ENCODE measurements around the gene ALLC. TPM values are rescaled to one million over a fixed set of nuclear protein-coding genes. Genes with fewer than 3 reads are reported as not detected.

Gene ALLC
- polyA plus RNA-seq, 1 of the 3 experiments (the other 2 are of a cell fraction): not detected

DNA sequence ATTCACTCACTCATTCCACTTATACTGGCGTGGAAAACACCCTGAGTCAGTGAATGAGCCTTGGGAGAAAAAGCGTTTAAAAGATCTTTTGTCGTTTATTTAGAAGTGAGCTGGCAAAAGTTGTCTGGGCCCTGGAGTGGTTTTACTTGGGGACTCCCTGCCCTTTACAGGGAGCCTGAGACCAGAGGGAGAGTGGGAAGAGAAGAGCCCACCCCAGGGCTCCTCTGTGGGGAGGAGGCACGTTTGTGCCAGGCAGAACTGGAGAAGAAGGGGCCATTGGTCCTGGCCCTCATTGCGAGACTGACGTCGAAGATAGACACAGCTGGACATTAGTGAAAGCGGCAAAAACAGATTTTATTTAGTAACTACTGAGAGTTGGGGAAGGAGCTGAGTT lies 71.1 kb downstream of the ALLC start:
- Histone ChIP-seq H3K27me3 (ENCODE audit: insufficient read depth) (no peaks in the 10 kb centered on the region), H4K20me1 (ENCODE audit: insufficient read depth) (no peaks in the 10 kb centered on the region), H3K36me3 (replicated peaks in 1 of 2; ENCODE audit: control insufficient read depth in 1 of 2, insufficient read depth in 2 of 2, low read length in 1 of 2) (no peaks in the 10 kb centered on the region), H3F3A (replicated peaks; ENCODE audit: insufficient read depth) (no peaks in the 10 kb centered on the region), H3K9ac (no peak overlapping the region), H3K27ac (ENCODE audit: low read depth in 2 of 2, low read length in 1 of 2) (no peak overlapping the region), H2AFZ (ENCODE audit: low read depth) (no peak overlapping the region), H3K4me3 (ENCODE audit: low read depth in 2 of 2, low read length in 1 of 2) (no peak overlapping the region), H3K4me2 (no peak overlapping the region), H3K9me3 (no peaks in the 10 kb centered on the region), H3K79me2 (ENCODE audit: insufficient read depth) (no peaks in the 10 kb centered on the region), H3K9me2 (no peaks in the 10 kb centered on the region), H3K4me1 (ENCODE audit: control insufficient read depth in 1 of 2, insufficient read depth in 2 of 2, low read depth in 1 of 2, low read length in 1 of 2) (peaks cover 0 to 6% of the 10 kb centered on the region in 2 experiments; a peak in 1 of 4 replicates)
- TF ChIP-seq, protein P1, sequence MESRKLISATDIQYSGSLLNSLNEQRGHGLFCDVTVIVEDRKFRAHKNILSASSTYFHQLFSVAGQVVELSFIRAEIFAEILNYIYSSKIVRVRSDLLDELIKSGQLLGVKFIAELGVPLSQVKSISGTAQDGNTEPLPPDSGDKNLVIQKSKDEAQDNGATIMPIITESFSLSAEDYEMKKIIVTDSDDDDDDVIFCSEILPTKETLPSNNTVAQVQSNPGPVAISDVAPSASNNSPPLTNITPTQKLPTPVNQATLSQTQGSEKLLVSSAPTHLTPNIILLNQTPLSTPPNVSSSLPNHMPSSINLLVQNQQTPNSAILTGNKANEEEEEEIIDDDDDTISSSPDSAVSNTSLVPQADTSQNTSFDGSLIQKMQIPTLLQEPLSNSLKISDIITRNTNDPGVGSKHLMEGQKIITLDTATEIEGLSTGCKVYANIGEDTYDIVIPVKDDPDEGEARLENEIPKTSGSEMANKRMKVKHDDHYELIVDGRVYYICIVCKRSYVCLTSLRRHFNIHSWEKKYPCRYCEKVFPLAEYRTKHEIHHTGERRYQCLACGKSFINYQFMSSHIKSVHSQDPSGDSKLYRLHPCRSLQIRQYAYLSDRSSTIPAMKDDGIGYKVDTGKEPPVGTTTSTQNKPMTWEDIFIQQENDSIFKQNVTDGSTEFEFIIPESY (IDR thresholded peaks at IDR 0.05; ENCODE audit: borderline replicate concordance, low read depth): no peak
- TF ChIP-seq, protein P2, sequence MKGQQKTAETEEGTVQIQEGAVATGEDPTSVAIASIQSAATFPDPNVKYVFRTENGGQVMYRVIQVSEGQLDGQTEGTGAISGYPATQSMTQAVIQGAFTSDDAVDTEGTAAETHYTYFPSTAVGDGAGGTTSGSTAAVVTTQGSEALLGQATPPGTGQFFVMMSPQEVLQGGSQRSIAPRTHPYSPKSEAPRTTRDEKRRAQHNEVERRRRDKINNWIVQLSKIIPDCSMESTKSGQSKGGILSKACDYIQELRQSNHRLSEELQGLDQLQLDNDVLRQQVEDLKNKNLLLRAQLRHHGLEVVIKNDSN (IDR thresholded peaks at IDR 0.05; ENCODE audit: borderline replicate concordance, low read depth): no peak
- TF ChIP-seq, protein P3, sequence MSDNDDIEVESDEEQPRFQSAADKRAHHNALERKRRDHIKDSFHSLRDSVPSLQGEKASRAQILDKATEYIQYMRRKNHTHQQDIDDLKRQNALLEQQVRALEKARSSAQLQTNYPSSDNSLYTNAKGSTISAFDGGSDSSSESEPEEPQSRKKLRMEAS (IDR thresholded peaks at IDR 0.05; ENCODE audit: low read depth): no peak
- TF ChIP-seq FOSL2 (IDR thresholded peaks at IDR 0.05; ENCODE audit: borderline replicate concordance, low read depth) (no peak), SMC3 (IDR thresholded peaks at IDR 0.05; ENCODE audit: low read depth, low read length) (no peak), EZH2phosphoT487 (IDR thresholded peaks at IDR 0.05; ENCODE audit: borderline replicate concordance, low read depth) (no peak), SIN3A (IDR thresholded peaks at IDR 0.05; ENCODE audit: borderline replicate concordance, low read depth, low read length) (no peak), GABPA (IDR thresholded peaks at IDR 0.05; ENCODE audit: low read depth) (no peak), RXRA (IDR thresholded peaks at IDR 0.05; ENCODE audit: borderline replicate concordance, low read depth) (no peak), NRF1 (IDR thresholded peaks at IDR 0.05; ENCODE audit: low read depth, low read length) (no peak), TAF1 (IDR thresholded peaks at IDR 0.05; ENCODE audit: borderline replicate concordance, low read depth, low read length) (no peak), TCF12 (IDR thresholded peaks at IDR 0.05) (no peak), YY1 (IDR thresholded peaks at IDR 0.05; ENCODE audit: low read depth) (no peak)
- TF ChIP-seq, protein P4, sequence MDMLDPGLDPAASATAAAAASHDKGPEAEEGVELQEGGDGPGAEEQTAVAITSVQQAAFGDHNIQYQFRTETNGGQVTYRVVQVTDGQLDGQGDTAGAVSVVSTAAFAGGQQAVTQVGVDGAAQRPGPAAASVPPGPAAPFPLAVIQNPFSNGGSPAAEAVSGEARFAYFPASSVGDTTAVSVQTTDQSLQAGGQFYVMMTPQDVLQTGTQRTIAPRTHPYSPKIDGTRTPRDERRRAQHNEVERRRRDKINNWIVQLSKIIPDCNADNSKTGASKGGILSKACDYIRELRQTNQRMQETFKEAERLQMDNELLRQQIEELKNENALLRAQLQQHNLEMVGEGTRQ (IDR thresholded peaks at IDR 0.05; ENCODE audit: borderline replicate concordance, low read depth, low read length): no peak
- TF ChIP-seq, protein P5, sequence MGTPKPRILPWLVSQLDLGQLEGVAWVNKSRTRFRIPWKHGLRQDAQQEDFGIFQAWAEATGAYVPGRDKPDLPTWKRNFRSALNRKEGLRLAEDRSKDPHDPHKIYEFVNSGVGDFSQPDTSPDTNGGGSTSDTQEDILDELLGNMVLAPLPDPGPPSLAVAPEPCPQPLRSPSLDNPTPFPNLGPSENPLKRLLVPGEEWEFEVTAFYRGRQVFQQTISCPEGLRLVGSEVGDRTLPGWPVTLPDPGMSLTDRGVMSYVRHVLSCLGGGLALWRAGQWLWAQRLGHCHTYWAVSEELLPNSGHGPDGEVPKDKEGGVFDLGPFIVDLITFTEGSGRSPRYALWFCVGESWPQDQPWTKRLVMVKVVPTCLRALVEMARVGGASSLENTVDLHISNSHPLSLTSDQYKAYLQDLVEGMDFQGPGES (IDR thresholded peaks at IDR 0.05; ENCODE audit: low read depth, low read length): no peak
- TF ChIP-seq, protein P6, sequence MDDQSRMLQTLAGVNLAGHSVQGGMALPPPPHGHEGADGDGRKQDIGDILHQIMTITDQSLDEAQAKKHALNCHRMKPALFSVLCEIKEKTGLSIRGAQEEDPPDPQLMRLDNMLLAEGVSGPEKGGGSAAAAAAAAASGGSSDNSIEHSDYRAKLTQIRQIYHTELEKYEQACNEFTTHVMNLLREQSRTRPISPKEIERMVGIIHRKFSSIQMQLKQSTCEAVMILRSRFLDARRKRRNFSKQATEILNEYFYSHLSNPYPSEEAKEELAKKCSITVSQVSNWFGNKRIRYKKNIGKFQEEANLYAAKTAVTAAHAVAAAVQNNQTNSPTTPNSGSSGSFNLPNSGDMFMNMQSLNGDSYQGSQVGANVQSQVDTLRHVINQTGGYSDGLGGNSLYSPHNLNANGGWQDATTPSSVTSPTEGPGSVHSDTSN (IDR thresholded peaks at IDR 0.05): no peak
- TF ChIP-seq, protein P7, sequence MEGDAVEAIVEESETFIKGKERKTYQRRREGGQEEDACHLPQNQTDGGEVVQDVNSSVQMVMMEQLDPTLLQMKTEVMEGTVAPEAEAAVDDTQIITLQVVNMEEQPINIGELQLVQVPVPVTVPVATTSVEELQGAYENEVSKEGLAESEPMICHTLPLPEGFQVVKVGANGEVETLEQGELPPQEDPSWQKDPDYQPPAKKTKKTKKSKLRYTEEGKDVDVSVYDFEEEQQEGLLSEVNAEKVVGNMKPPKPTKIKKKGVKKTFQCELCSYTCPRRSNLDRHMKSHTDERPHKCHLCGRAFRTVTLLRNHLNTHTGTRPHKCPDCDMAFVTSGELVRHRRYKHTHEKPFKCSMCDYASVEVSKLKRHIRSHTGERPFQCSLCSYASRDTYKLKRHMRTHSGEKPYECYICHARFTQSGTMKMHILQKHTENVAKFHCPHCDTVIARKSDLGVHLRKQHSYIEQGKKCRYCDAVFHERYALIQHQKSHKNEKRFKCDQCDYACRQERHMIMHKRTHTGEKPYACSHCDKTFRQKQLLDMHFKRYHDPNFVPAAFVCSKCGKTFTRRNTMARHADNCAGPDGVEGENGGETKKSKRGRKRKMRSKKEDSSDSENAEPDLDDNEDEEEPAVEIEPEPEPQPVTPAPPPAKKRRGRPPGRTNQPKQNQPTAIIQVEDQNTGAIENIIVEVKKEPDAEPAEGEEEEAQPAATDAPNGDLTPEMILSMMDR (IDR thresholded peaks at IDR 0.05): no peak
- no peak for DNase-seq
- WGBS (ENCODE audit: low lambda C conversion rate): 56% methylated on average over 8 of the region's 8 CpGs
- POLR2A ChIA-PET: interaction anchor here (1.0 kb wide), 1 partner anchor 52 kb away, joined by 3 read pairs; no protein-coding TSS in a partner anchor
- CTCF ChIA-PET: interaction anchor here (0.8 to 6.2 kb wide), 26 partner anchors 10 to 302 kb away, joined by 3 to 218 read pairs (median 10); no protein-coding TSS in a partner anchor
